Epithelial cell of esophagus (primary cell): Measurements from ENCODE around the gene CHD9.
A peak's percentile ranks its signal among the peaks of the same experiment; 100 is the strongest.
"Not testable (repeated sequence)": the region's sequence is repeated elsewhere in the genome, so short reads cannot be mapped to it uniquely, and the experiment has no call there.

Experiments
- DNase-seq: peaks from one replicate; pipeline ENCODE4 v3.0.0; 2010; ENCODE audit warnings: low read depth
- H3K4me3 ChIP-seq: 2 replicates; pipeline ENCODE4 v1.5.1; 2011; ENCODE audit warnings: mild to moderate bottlenecking, low read length, control low read depth
- TF ChIP-seq, protein P1 (sequence below): IDR thresholded peaks from 2 replicates; pipeline ENCODE4 v1.5.1; 2011; ENCODE audit warnings: low read depth, mild to moderate bottlenecking, low read length, control low read depth, inconsistent platforms; ENCODE audit not compliant: insufficient read depth; ENCODE audit errors: missing control alignments

CHD9 gene

DNA sequence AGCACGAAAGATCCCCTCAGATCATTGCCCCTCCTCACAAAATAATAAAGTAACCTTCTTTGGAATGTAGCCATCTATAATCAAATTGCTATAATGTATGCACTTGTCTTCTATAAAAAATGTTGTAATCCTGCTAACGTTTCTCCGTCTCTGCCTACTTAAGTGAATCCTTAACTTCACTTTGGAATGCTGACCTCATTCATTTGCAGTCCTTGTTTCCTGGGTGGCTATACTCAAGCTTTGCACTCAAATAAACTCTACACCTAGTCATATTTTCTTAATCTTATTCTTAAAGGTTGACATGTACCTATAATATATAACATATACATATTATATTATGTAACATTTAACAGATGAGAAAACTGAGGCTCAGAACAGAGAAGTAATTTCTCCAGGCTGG, 24.8 kb upstream of the CHD9 start:
- H3K4me3 ChIP-seq = no peak overlapping the region
- TF ChIP-seq, protein P1, sequence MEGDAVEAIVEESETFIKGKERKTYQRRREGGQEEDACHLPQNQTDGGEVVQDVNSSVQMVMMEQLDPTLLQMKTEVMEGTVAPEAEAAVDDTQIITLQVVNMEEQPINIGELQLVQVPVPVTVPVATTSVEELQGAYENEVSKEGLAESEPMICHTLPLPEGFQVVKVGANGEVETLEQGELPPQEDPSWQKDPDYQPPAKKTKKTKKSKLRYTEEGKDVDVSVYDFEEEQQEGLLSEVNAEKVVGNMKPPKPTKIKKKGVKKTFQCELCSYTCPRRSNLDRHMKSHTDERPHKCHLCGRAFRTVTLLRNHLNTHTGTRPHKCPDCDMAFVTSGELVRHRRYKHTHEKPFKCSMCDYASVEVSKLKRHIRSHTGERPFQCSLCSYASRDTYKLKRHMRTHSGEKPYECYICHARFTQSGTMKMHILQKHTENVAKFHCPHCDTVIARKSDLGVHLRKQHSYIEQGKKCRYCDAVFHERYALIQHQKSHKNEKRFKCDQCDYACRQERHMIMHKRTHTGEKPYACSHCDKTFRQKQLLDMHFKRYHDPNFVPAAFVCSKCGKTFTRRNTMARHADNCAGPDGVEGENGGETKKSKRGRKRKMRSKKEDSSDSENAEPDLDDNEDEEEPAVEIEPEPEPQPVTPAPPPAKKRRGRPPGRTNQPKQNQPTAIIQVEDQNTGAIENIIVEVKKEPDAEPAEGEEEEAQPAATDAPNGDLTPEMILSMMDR = no peak
- DNase-seq = no peak

DNA sequence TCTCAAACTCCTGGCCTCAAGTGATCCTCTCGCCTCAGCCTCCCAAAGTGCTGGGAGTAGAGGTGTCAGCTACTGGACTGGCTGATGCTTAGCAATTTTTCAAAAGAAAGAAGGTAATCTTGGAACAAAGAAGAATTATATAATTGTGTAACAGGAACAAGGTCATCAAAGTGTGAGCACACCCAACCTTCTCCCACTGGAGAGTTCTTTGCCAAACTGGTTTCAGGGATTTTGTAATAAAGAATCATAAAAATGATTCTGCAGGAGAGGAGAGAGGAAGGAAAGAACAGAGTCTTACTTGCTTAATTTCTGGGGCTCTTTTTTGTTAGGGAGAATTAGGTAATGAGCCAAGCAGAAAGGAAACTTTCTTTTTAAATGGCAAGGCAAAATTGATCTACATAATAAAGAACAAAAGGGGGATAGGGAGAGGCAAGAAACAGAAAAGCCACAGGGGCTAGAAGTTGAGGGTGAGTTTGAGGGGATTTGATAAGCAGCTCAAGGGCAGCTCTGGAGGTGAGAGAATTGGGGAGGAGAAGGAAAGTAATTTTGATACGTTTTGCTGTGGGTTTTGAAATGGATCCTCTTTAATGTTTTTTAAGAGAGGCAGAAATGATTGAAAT, 23.4 kb upstream of the CHD9 start:
- TF ChIP-seq, protein P1 = no peak
- peak; percentile 71 for DNase-seq
- no peak overlapping the region for H3K4me3 ChIP-seq

DNA sequence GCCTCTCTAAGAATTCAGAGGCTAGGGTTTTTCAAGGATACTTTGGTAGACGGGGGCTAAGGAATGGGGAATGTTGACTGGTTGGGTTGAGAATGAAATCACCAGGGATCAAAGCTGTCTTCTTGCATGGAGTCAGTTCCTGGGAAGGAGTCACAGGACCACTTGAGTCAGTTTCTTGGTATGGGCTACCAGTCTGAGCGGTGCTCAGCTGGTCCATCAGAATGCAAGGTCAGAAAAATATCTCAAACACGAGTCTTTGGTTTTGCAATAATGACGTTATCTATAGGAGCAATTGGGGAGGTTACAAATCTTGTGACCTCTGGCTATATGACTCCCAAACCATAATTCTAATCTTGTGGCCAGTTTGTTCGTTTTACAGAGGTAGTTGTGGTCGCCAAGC, 20.5 kb upstream of the CHD9 start:
- TF ChIP-seq, protein P1 = no peak
- peak; percentile 70 for DNase-seq
- no peak overlapping the region for H3K4me3 ChIP-seq

DNA sequence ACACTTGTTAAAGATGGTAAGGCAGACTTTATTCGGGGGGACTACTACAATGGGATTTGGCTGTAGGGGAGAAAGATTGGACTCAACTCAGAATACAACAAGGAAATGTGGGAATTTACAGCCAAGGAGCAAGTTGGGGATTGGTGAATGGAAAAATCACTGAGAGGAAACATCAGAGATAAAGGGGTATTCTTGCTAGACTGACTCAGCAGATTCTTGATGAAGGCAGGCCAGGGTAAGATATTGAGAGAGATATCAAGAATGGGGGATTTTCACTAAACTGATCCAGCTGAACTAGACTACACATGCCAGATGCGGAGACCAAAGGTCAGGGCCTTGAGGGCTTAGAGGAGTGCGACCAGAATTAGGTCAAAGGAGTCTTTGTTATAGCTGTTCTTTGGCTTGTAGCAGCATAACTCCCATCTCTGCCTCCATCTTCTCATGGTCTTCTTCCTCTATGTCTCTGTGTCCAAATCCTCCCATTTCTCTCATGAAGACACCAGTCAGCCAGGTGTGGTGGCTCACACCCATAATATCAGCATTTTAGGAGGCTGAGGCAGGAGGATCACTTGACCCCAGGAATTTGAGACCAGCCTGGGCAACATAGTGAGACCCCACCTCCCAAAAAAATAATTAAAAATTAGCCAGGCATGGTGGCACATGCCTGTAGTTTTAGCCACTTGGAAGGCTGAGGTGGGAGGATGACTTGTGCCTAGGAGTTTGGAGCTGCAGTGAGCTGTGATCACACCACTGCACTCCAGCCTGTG, 19.4 kb upstream of the CHD9 start:
- H3K4me3 ChIP-seq = no peak overlapping the region
- no peak for DNase-seq
- TF ChIP-seq, protein P1 = no peak

DNA sequence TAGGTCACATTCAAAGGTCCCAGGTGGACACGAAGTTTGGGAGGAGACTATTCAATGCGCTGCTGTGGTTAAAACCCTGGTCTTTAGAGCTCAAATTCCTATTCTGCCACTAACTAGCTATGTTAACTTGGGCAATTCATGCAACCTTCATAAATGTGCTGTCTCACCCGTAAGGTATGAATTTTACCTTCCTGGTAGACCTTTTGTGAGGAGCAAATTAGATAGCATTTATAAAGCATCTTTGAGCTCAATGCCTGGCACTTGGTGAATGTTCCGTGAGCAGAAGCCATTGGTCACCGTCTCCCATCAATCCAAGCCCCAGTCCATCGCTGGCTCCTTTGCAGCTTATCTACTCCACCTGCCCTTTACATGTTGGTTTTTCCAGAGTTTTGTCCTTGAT, 18.7 kb upstream of the CHD9 start:
- TF ChIP-seq, protein P1 = no peak
- no peak overlapping the region for H3K4me3 ChIP-seq
- DNase-seq = no peak

DNA sequence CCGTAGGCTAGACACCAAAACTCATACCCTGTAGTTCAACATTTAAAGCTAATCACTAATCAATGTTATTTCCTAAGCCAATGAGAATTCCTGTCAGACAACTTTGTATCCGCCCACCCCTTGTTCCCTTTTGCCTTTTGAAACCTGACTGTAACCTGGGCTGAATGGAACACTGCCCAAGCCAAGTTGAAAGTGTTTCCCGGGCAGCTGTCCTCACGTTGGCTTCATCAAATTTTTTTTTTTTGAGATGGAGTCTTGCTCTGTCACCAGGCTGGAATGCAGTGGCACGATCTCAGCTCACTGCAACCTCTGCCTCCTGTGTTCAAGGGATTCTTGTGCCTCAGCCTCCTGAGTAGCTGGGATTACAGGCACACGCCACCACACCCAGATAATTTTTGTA, 18.1 kb upstream of the CHD9 start:
- DNase-seq, H3K4me3 ChIP-seq: not testable (repeated sequence)

DNA sequence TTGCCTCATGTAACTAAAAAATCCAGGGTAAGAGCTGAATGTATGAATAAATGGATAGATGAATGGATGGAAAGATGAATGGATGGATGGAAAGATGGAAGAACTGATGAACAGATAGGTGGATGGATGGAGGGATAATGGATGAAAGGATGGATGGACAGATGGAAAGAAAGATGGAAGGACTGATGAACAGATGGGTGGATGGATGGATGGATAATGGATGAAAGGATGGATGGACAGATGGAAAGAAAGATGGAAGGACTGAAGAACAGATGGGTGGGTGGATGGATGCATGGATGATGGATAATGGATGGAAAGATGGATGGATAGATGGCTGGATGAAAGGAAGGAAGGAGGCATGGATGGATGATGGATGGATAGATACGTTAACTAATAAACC, 14.0 kb upstream of the CHD9 start:
- TF ChIP-seq, protein P1 = no peak
- DNase-seq = no peak
- no peak overlapping the region for H3K4me3 ChIP-seq
